ENCODE measurements around the gene UBQLN3. TPM values are rescaled to one million over a fixed set of nuclear protein-coding genes. Genes with fewer than 3 reads are reported as not detected.

The UBQLN3 gene
- total RNA-seq, 1 donor from 2014 or later = 0.14 TPM

DNA sequence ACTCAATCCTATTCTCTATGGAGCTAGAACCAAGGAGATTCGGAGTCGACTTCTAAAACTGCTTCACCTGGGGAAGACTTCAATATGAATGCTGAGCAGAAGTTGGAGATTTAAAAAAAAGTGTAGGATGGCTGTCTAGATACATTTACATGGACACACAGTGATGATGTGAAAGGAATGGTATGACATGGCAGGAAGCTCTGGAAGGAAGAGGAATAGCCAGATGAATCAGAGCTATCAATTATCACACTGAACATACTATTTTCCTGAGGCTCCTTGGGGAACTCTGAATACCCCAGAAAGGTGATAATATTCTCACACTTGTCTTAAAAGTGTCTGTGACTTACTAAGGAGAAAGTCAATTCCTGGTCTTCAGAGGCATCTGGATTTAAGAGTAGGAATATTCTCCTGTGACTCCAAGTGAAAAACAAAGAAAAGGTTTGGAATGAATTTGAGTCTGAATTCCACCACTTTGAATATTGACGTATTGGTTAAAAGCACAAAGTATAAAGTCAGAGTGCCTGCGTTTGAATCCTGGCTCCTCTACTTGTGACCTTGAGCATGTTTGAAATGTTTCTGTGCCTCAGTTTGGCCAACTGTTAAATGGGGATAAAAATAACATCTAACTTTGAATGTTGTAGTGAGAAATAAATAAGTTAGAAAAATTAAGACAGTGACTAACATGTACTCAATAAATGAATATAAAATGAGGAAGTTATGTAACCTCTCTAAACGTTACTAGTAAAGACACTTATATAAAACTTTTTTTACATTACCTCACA lies 20.0 kb downstream of the UBQLN3 start:
- Histone ChIP-seq H3K27ac (replicated peaks) (no peak overlapping the region), H3K4me3 (no peak overlapping the region), H3K36me3 (no peaks in the 10 kb centered on the region), H3K27me3 (ENCODE audit: low read depth) (no peaks in the 10 kb centered on the region), H3K9me3 (replicated peaks) (no peaks in the 10 kb centered on the region), H3K4me1 (no peaks in the 10 kb centered on the region)
- TF ChIP-seq, protein P1, sequence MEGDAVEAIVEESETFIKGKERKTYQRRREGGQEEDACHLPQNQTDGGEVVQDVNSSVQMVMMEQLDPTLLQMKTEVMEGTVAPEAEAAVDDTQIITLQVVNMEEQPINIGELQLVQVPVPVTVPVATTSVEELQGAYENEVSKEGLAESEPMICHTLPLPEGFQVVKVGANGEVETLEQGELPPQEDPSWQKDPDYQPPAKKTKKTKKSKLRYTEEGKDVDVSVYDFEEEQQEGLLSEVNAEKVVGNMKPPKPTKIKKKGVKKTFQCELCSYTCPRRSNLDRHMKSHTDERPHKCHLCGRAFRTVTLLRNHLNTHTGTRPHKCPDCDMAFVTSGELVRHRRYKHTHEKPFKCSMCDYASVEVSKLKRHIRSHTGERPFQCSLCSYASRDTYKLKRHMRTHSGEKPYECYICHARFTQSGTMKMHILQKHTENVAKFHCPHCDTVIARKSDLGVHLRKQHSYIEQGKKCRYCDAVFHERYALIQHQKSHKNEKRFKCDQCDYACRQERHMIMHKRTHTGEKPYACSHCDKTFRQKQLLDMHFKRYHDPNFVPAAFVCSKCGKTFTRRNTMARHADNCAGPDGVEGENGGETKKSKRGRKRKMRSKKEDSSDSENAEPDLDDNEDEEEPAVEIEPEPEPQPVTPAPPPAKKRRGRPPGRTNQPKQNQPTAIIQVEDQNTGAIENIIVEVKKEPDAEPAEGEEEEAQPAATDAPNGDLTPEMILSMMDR (IDR thresholded peaks at IDR 0.05; ENCODE audit: borderline replicate concordance) = no peak
- intact Hi-C loops (cut with micrococcal nuclease) = no loop called here
- no peak for DNase-seq

DNA sequence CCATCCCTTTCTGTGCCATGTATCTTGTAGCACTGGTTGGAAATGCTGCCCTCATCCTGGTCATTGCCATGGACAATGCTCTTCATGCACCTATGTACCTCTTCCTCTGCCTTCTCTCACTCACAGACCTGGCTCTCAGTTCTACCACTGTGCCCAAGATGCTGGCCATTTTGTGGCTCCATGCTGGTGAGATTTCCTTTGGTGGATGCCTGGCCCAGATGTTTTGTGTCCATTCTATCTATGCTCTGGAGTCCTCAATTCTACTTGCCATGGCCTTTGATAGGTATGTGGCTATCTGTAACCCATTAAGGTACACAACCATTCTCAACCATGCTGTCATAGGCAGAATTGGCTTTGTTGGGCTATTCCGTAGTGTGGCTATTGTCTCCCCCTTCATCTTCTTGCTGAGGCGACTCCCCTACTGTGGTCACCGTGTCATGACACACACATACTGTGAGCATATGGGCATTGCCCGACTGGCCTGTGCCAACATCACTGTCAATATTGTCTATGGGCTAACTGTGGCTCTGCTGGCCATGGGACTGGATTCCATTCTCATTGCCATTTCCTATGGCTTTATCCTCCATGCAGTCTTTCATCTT lies 20.9 kb downstream of the UBQLN3 start:
- DNase-seq = no peak
- intact Hi-C loops (cut with micrococcal nuclease) = no loop called here
- Histone ChIP-seq H3K27me3 (ENCODE audit: low read depth) (no peaks in the 10 kb centered on the region), H3K4me1 (no peaks in the 10 kb centered on the region), H3K4me3 (no peak overlapping the region), H3K27ac (replicated peaks) (no peak overlapping the region), H3K36me3 (no peaks in the 10 kb centered on the region), H3K9me3 (replicated peaks) (no peaks in the 10 kb centered on the region)
- TF ChIP-seq, protein P1 (IDR thresholded peaks at IDR 0.05; ENCODE audit: borderline replicate concordance) = no peak

DNA sequence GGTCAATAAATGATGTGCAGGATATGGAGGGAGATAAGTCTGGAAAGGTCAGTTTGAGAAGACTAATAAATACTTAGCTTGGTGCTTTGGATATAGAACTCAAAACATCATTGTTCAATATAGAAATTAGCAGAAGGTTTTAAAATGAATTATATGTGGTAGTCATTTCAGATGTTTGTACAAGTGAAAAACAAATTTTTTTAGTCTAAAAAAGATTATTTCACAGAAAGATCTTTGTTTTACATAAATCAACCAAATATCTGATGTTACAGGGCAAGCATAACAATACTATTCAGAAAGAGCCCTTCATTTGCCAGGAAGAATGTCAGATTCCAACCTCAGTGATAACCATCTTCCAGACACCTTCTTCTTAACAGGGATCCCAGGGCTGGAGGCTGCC lies 21.4 kb downstream of the UBQLN3 start, which contains the start of gene OR52D1:
TSS of gene OR52D1 (plus strand) at position 301 of the 400 bp plus-strand sequence. CDS start at position 323, 22 bp downstream.
- Histone ChIP-seq H3K27ac (replicated peaks) (no peak within 1 kb of the TSS), H3K4me1 (no peaks in the 10 kb centered on the region), H3K9me3 (replicated peaks) (no peaks in the 10 kb centered on the region), H3K36me3 (no peaks in the 10 kb centered on the region), H3K4me3 (no peak within 1 kb of the TSS), H3K27me3 (ENCODE audit: low read depth) (no peaks in the 10 kb centered on the region)
- TF ChIP-seq, protein P1 (IDR thresholded peaks at IDR 0.05; ENCODE audit: borderline replicate concordance) = no peak
- no peak for DNase-seq
- intact Hi-C loops (cut with micrococcal nuclease) = no loop called here

DNA sequence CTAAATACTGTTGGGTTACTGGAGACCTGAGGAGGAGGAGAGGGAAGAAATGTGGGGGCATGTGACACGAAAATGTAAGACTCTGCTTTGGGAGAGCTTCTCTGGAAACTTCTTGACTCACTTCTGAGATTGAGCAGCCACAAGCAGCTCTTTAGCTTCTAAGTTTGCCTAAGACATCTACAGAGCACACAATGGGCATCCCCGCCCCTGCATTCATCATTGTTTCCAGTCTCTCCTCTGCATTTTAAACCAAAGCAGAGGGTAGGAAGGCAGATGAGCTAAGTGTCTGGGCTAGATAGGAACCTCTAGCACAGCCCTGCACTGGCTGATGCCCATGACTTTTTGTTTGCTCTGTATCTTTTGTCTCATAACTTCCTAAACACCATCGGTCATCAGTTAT lies 23.3 kb downstream of the UBQLN3 start:
- Histone ChIP-seq H3K36me3 (no peaks in the 10 kb centered on the region), H3K27ac (replicated peaks) (no peak overlapping the region), H3K4me3 (no peak overlapping the region), H3K4me1 (no peaks in the 10 kb centered on the region), H3K27me3 (ENCODE audit: low read depth) (no peaks in the 10 kb centered on the region), H3K9me3 (replicated peaks) (no peaks in the 10 kb centered on the region)
- intact Hi-C loops (cut with micrococcal nuclease) = no loop called here
- DNase-seq = no peak
- TF ChIP-seq, protein P1 (IDR thresholded peaks at IDR 0.05; ENCODE audit: borderline replicate concordance) = no peak

DNA sequence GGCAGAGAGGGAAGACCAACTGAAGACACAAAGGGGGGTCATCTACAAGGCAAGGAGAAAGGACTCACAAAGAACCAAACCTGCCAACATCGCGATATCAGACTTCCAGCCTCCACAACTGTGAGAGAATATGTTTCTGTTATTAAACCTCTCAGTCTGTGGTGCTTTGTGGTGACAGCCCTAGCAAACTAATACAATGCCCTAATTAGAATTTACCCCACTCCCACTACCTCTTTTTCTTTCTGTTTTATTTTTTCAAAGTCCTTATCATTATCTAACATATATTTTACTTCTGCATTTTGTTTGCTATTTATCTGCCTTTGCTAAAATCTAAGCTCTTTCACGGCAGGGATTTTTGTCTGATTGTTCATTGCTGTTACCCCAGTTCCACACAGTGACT lies 23.8 kb downstream of the UBQLN3 start:
- Histone ChIP-seq H3K27ac (replicated peaks) (no peak overlapping the region), H3K36me3 (no peaks in the 10 kb centered on the region), H3K4me3 (no peak overlapping the region), H3K27me3 (ENCODE audit: low read depth) (no peaks in the 10 kb centered on the region), H3K9me3 (replicated peaks) (no peaks in the 10 kb centered on the region), H3K4me1 (no peaks in the 10 kb centered on the region)
- no peak for DNase-seq
- TF ChIP-seq, protein P1 (IDR thresholded peaks at IDR 0.05; ENCODE audit: borderline replicate concordance) = no peak
- intact Hi-C loops (cut with micrococcal nuclease) = no loop called here

Measured in left ventricle myocardium inferior (tissue), 1 donor.